ENCODE measurements around the gene MINDY1. TPM values are rescaled to one million over a fixed set of nuclear protein-coding genes. Genes with fewer than 3 reads are reported as not detected.

MINDY1 gene
- total and polyA plus RNA-seq, 3 donors from 2014 or later: 49.8 to 69.8 (median 56.9) TPM

DNA sequence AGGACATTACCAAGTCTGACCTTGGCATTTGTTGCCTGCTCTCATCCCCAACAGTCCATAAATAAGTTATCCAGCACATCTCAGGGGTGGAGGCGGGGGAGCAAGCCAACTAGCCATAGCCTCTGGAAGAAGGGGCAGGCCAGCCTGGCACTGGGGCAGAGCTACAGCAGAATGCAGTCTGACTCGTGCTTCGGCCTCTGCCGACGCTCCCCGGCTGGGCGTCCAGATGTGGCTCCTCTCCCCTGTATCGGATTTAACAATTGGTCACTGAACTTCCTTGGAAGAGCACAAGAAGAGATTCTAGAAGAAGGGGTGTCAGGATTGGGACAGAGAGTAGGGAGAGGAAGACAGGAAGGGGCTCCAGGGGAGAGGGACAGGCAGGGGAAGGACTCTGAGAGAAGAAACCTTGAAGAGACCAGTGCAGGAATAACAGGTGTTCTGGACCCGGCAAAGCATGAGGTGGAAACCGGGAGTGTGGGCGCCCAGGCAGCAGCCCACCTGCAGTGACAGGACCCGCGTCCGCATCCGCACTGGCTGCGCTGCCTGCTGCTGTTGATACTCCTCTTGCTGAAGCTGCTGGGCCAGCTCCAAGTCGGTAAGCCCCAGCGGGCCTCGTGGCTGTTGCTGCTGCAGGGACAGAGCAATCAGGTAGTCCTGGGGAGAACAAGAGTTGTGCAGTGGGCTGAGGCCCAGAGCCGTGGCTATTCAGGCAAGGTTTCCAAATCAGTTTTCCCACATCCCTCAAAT, 9.4 kb downstream of the MINDY1 start:
- intact Hi-C loops (cut with DNase I; ENCODE audit: low total_unique reads): no loop called here
- WGBS, 2 donors: 86% methylated on average over 15 to 20 of the region's 20 CpGs
- no peaks in the 10 kb centered on the region for H3K27me3 ChIP-seq
- no peak overlapping the region for H3K27ac ChIP-seq
- H3K9me3 ChIP-seq: no peaks in the 10 kb centered on the region
- DNase-seq: no peak
- TF ChIP-seq POLR2A (IDR thresholded peaks at IDR 0.05): no peak
- TF ChIP-seq, protein P1, sequence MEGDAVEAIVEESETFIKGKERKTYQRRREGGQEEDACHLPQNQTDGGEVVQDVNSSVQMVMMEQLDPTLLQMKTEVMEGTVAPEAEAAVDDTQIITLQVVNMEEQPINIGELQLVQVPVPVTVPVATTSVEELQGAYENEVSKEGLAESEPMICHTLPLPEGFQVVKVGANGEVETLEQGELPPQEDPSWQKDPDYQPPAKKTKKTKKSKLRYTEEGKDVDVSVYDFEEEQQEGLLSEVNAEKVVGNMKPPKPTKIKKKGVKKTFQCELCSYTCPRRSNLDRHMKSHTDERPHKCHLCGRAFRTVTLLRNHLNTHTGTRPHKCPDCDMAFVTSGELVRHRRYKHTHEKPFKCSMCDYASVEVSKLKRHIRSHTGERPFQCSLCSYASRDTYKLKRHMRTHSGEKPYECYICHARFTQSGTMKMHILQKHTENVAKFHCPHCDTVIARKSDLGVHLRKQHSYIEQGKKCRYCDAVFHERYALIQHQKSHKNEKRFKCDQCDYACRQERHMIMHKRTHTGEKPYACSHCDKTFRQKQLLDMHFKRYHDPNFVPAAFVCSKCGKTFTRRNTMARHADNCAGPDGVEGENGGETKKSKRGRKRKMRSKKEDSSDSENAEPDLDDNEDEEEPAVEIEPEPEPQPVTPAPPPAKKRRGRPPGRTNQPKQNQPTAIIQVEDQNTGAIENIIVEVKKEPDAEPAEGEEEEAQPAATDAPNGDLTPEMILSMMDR (IDR thresholded peaks at IDR 0.05): no peak
- H3K36me3 ChIP-seq (ENCODE audit: low read depth, missing control alignments): no peaks in the 10 kb centered on the region
- H3K4me3 ChIP-seq: no peak overlapping the region
- H3K4me1 ChIP-seq: no peaks in the 10 kb centered on the region

DNA sequence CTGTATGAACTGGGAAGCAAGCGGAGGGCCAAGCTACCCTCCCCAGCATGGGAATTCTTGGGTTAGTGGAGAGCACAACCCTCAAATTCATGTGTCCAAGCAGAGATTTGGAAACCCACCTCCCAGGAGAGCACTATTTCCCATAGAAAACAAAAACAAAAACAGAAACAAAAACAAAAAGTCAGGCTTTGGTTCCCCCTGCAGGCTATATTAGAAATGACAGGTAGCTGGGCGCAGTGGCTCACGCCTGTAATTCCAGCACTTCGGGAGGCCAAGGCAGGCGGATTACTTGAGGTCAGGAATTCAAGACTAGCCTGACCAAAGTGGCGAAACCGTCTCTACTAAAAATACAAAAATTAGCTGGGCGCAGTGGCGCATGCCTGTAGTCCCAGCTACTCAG, 10.8 kb downstream of the MINDY1 start:
- Histone ChIP-seq H3K36me3 (ENCODE audit: low read depth, missing control alignments) (no peaks in the 10 kb centered on the region), H3K27ac (peak overlapping the region; percentile 12 to 80), H3K4me3 (no peak overlapping the region), H3K4me1 (no peaks in the 10 kb centered on the region), H3K9me3 (no peaks in the 10 kb centered on the region), H3K27me3 (no peaks in the 10 kb centered on the region)
- 35 to 44% methylated on average over 9 of the region's 9 CpGs for WGBS, 2 donors
- intact Hi-C loops (cut with DNase I; ENCODE audit: low total_unique reads): no loop called here
- no peak for TF ChIP-seq POLR2A (IDR thresholded peaks at IDR 0.05)
- TF ChIP-seq, protein P1 (IDR thresholded peaks at IDR 0.05): peak; percentile 78 to 90 (median 90)
- DNase-seq: peak; percentile 65

DNA sequence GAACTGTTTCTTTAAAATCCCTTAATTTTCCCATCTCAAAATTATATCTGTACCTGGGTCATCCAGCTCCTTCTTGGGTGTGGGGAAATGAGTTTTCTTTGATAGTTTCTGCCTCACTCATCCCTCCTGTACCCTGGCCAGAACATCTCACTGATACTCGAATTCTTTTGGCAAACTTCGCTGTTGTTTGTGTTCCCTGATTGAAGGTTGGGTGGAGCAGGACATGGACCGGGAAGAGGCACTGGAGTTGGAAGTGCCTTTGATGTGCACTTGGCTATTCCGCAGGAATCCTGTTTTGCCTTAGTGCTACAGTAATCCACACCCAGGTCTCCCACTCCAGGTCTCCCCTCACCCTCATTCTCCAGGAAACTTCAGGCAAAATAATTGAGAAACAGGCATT, 11.2 kb downstream of the MINDY1 start:
- H3K4me3 ChIP-seq: no peak overlapping the region

DNA sequence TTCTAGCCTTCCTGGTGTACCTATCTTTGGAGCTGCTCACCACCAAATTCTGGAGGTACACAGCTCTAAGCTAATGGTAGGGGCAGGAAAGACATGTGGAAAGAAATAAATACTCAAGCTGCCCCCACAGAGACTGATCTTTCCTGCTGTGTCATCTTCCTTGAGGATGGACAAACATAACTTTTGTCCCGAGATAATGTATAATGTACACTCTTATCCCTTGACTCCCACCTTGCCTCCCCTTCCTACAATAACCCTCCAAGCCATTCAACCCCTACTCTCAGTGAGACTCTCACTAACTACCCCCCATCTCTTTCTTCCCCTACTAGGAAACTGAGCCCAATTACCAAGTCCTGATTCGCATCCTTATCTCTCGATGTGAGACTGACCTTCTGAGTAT, 12.5 kb downstream of the MINDY1 start:
- Histone ChIP-seq H3K27ac (no peak overlapping the region), H3K36me3 (ENCODE audit: low read depth, missing control alignments) (no peaks in the 10 kb centered on the region), H3K27me3 (no peaks in the 10 kb centered on the region), H3K4me1 (no peaks in the 10 kb centered on the region), H3K4me3 (no peak overlapping the region), H3K9me3 (no peaks in the 10 kb centered on the region)
- TF ChIP-seq, protein P1 (IDR thresholded peaks at IDR 0.05): no peak
- no peak for TF ChIP-seq POLR2A (IDR thresholded peaks at IDR 0.05)
- WGBS, 2 donors: 67 to 83% methylated on average over 3 of the region's 3 CpGs
- no peak for DNase-seq
- intact Hi-C loops (cut with DNase I; ENCODE audit: low total_unique reads): no loop called here

More for the DNA sequence above, 11.2 kb downstream of the MINDY1 start:
- no peak for TF ChIP-seq POLR2A (IDR thresholded peaks at IDR 0.05)
- TF ChIP-seq, protein P1 (IDR thresholded peaks at IDR 0.05): no peak
- intact Hi-C loops (cut with DNase I; ENCODE audit: low total_unique reads): no loop called here
- 27 to 29% methylated on average over 4 of the region's 4 CpGs for WGBS, 2 donors
- no peaks in the 10 kb centered on the region for H3K36me3 ChIP-seq (ENCODE audit: low read depth, missing control alignments)
- H3K9me3 ChIP-seq: no peaks in the 10 kb centered on the region
- no peaks in the 10 kb centered on the region for H3K4me1 ChIP-seq
- H3K27ac ChIP-seq: peak overlapping the region; percentile 12 to 80
- no peaks in the 10 kb centered on the region for H3K27me3 ChIP-seq
- DNase-seq: no peak

DNA sequence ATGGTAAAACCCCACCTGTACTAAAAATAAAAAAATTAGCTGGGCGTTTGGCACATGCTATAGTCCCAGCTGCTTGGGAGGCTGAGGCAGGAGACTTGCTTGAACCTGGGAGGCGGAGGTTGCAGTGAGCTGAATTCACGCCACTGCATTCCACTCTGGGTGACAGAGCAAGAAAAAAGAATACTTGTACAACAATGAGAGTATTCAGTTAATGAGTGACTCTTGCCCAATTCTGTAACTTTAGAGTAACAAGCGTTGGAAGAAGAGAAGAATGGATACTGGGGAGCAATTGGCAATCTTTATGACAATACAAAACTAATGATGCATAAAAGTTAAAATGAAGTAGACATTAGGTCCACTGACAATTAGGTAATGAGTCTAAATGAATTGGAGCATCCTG, 14.1 kb downstream of the MINDY1 start:
- Histone ChIP-seq H3K36me3 (ENCODE audit: low read depth, missing control alignments) (no peaks in the 10 kb centered on the region), H3K27me3 (no peaks in the 10 kb centered on the region), H3K4me3 (no peak overlapping the region), H3K9me3 (no peaks in the 10 kb centered on the region), H3K4me1 (no peaks in the 10 kb centered on the region), H3K27ac (no peak overlapping the region)
- TF ChIP-seq, protein P1 (IDR thresholded peaks at IDR 0.05): no peak
- intact Hi-C loops (cut with DNase I; ENCODE audit: low total_unique reads): no loop called here
- 65 to 75% methylated on average over 4 of the region's 4 CpGs for WGBS, 2 donors
- no peak for DNase-seq
